Body of pancreas (tissue), 4 donors: ENCODE measurements around the gene RERG. TPM values are rescaled to one million over a fixed set of nuclear protein-coding genes. Genes with fewer than 3 reads are reported as not detected.

ENCODE experiments used
- ATAC-seq: fragments of 150-250 bp; one replicate; pipeline ENCODE4 v1.9.1; 2016
- DNase-seq, 4 donors: peaks; one replicate each; pipeline ENCODE4 v3.0.0-alpha.2; 2019
- H3K27ac ChIP-seq, 4 donors: fragments of 200-600 bp; sonication (generic); 1 replicate in 3 of 4; 2 replicates in 1 of 4; pipeline versions ENCODE4 v1.5.1 to v1.6.1; 2016 to 2019; ENCODE audit warnings: mild to moderate bottlenecking in 1 of 4, mixed read lengths in 1 of 4, moderate library complexity in 1 of 4
- H3K27me3 ChIP-seq, 2 donors: fragments of 200-600 bp; sonication (generic); one replicate each; pipeline ENCODE4 v1.6.0; 2016; ENCODE audit warnings: mild to moderate bottlenecking in 1 of 2
- H3K36me3 ChIP-seq, 2 donors: fragments of 200-600 bp; sonication (generic); replicated peaks in 1 of 2; 2 replicates each; pipeline ENCODE4 v1.5.1; 2016; ENCODE audit warnings: low read depth in 2 of 2; ENCODE audit not compliant: insufficient read depth in 1 of 2
- H3K4me1 ChIP-seq: fragments of 200-600 bp; sonication (generic); one replicate; pipeline ENCODE4 v1.6.0; 2016
- H3K4me3 ChIP-seq, 2 donors: fragments of 200-600 bp; sonication (generic); 1 replicate in 1 of 2; 2 replicates in 1 of 2; pipeline ENCODE4 v1.5.1; 2016 to 2019
- H3K9me3 ChIP-seq, 3 donors: fragments of 200-600 bp; sonication (generic); 1 replicate in 2 of 3; 2 replicates in 1 of 3; pipeline ENCODE4 v1.5.1; 2016
- POLR2A ChIP-seq, 3 donors: fragments of 450-650 bp; IDR thresholded peaks; one replicate each; pipeline ENCODE4 v1.6.1; 2016; ENCODE audit warnings: antibody characterized with exemption in 3 of 3, mild to moderate bottlenecking in 2 of 3
- WGBS, 2 donors: methylation state at CpG; one replicate each; pipeline ENCODE4 v1.1.5; 2017; 5-methylcytosine and 5-hydroxymethylcytosine counted together
- intact Hi-C: fragments of 100-400 bp; cut with DNase I; formaldehyde crosslinking; loops from one replicate; pipeline ENCODE4 v1.15.1; 2023
- total RNA-seq, 2 donors: library from RNA; depleted of rRNA; stranded (reverse); fragments of >200 nt; gene quantifications; one replicate each; pipeline ENCODE4 v1.1.0, GENCODE V29; 2016
- TF ChIP-seq, protein P1 (sequence below), 7 experiments: fragments of 450-650 bp in 4 of 7; fragments of 200-600 bp in 3 of 7; sonication (generic) in 3 of 7; IDR thresholded peaks; one replicate each; pipeline ENCODE4 v1.5.1; 2016 to 2019; ENCODE audit warnings: antibody characterized with exemption in 7 of 7

RERG gene
- total RNA-seq, 2 donors from 2014 or later, result 10.9 to 13.8 TPM

DNA sequence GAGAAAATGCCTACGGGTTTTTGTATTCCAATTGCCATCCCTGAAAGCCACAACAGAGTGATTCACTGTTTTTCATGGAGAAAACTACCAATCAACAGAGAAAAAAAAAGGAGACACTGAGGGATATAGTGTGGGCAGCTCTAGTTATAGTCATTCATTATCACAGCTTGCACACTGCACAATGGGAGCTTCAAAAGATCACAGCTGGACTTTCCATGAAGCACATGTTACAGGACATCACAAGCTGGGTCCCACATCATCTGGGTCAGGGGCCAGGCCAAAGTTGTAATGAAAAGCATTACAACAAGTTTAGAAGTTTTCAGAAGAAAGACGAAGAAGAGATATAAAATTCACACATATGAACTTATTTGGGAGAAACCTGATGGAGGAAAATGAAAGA lies 41.5 kb downstream of the RERG start:
- WGBS, 2 donors, result 61 to 83% methylated on average over 2 of the region's 2 CpGs
- no peaks in the 10 kb centered on the region for H3K9me3 ChIP-seq
- DNase-seq (no peak), ATAC-seq (no peak)
- H3K4me1 ChIP-seq, result no peaks in the 10 kb centered on the region
- H3K27me3 ChIP-seq, result no peaks in the 10 kb centered on the region
- H3K27ac ChIP-seq, result no peak overlapping the region
- H3K36me3 ChIP-seq, result no peaks in the 10 kb centered on the region
- H3K4me3 ChIP-seq, result no peak overlapping the region
- intact Hi-C loops, result no loop called here
- no peak for TF ChIP-seq POLR2A (IDR thresholded peaks at IDR 0.05)
- TF ChIP-seq, protein P1, sequence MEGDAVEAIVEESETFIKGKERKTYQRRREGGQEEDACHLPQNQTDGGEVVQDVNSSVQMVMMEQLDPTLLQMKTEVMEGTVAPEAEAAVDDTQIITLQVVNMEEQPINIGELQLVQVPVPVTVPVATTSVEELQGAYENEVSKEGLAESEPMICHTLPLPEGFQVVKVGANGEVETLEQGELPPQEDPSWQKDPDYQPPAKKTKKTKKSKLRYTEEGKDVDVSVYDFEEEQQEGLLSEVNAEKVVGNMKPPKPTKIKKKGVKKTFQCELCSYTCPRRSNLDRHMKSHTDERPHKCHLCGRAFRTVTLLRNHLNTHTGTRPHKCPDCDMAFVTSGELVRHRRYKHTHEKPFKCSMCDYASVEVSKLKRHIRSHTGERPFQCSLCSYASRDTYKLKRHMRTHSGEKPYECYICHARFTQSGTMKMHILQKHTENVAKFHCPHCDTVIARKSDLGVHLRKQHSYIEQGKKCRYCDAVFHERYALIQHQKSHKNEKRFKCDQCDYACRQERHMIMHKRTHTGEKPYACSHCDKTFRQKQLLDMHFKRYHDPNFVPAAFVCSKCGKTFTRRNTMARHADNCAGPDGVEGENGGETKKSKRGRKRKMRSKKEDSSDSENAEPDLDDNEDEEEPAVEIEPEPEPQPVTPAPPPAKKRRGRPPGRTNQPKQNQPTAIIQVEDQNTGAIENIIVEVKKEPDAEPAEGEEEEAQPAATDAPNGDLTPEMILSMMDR (IDR thresholded peaks at IDR 0.05), result no peak

DNA sequence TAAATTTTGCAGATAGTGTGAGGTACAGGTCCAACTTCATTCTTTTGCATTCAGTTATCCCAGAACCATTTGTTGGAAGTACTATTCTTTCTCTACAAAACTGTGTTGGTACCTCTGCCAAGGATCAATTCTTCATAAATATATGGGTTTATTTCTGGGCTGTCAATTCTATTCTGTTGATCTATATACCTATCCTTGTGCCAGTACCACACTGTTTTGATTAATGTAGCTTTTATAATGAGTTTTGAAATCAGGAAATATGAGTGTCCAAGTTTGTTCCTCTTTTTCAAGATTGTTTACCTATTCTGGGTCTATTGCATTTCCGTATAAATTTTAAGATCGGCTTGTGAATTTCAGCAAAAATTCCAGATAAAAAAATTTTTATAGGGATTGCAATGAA lies 48.1 kb downstream of the RERG start:
- H3K36me3 ChIP-seq, result no peaks in the 10 kb centered on the region
- H3K4me1 ChIP-seq, result peaks cover 21% of the 10 kb centered on the region
- H3K27ac ChIP-seq, result no peak overlapping the region
- intact Hi-C loops, result no loop called here
- H3K27me3 ChIP-seq, result no peaks in the 10 kb centered on the region
- WGBS, 2 donors, result 90 to 94% methylated on average over 2 of the region's 2 CpGs
- DNase-seq (no peak), ATAC-seq (no peak)
- no peak for TF ChIP-seq POLR2A (IDR thresholded peaks at IDR 0.05)
- TF ChIP-seq, protein P1 (IDR thresholded peaks at IDR 0.05), result no peak
- H3K4me3 ChIP-seq, result no peak overlapping the region
- H3K9me3 ChIP-seq, result no peaks in the 10 kb centered on the region

DNA sequence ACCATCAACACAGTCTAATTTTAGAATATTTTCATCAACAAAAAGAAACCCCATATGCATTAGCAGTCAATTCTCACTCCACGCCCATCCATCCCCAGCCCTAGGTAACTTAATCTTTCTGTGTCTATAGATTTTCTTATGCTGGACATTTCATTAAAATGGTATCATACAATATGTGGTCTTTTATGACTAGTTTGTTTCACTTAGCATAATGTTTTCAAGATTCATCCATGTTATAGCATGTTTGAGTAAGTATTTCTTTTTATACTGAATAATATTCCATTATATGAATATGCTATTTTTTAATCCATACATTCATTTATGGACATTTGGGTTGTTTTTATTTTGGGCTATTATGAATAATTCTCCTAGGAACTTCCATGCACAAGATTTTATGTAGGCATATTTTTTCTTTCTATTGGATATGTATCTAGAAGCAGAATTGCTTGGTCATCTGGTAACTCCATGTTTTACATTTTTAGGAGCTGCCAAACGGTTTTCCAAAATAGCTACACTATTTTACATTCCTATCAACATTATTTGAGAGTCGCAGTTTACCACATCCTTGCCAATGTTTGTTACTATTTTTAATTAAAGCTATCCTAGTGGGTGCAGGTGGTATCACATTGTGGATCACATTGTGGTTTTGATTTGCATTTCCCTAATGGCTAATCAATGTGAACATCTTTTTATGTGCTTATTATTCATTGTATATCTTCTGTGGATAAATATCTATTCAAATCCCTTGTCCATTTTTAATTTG lies 49.0 kb downstream of the RERG start:
- 66 to 74% methylated on average over 3 of the region's 3 CpGs for WGBS, 2 donors
- H3K36me3 ChIP-seq, result no peaks in the 10 kb centered on the region
- TF ChIP-seq POLR2A (IDR thresholded peaks at IDR 0.05), result no peak
- TF ChIP-seq, protein P1 (IDR thresholded peaks at IDR 0.05), result no peak
- H3K9me3 ChIP-seq, result no peaks in the 10 kb centered on the region
- intact Hi-C loops, result no loop called here
- DNase-seq (no peak), ATAC-seq (no peak)
- no peaks in the 10 kb centered on the region for H3K27me3 ChIP-seq
- H3K4me3 ChIP-seq, result no peak overlapping the region
- peak overlapping the region in 1 of 4 donors; percentile 79 for H3K27ac ChIP-seq
- peaks cover 26% of the 10 kb centered on the region for H3K4me1 ChIP-seq

DNA sequence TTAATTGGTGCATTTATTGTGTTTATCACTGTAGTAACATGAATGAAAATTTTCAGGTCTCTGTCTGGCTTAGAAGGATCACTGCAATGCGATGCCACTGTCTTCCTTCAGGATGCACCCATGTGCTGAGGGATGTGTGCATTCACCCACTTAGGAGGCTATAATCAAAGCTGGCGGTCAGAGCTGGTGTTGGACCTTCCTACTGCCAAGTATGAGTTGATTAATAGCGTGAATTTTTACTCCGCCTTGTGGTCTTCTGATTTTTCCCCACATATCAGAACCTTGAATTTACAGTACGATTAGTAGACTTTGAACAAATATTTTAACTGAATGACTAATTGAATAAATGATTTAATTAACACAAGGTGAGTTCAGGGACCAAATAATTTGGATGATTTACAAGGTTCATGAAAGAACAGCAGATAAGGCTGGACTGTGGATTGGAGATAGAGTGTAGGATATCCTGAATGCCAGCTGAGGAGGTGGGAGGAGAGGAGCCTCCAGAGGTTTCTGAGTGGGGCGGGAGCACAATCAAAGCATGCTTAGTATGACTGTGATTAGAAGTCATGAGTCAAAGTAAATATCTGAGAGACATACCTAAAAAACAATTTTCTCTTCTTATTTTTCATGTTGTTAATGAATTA lies 50.1 kb downstream of the RERG start:
- Histone ChIP-seq H3K4me3 (no peak overlapping the region), H3K36me3 (no peaks in the 10 kb centered on the region), H3K27ac (peak overlapping the region in 3 of 4 donors; percentile 36 to 79 (median 50)), H3K9me3 (no peaks in the 10 kb centered on the region), H3K27me3 (no peaks in the 10 kb centered on the region), H3K4me1 (peaks cover 26% of the 10 kb centered on the region)
- 19 to 26% methylated on average over 6 of the region's 6 CpGs for WGBS, 2 donors
- ATAC-seq (peak; percentile 65), DNase-seq (peak in 1 of 4 donors; percentile 10)
- TF ChIP-seq, protein P1 (IDR thresholded peaks at IDR 0.05), result no peak
- no peak for TF ChIP-seq POLR2A (IDR thresholded peaks at IDR 0.05)
- intact Hi-C loops, result no loop called here
